CD4-positive, alpha-beta T cell (primary cell): ENCODE measurements around the gene MAGEB17. TPM values are rescaled to one million over a fixed set of nuclear protein-coding genes. Genes with fewer than 3 reads are reported as not detected.

ENCODE experiments used
- ATAC-seq: fragments of 200-7000 bp; cut with Tn5 transposase; one replicate; pipeline ENCODE4 v1.10.0; 2022; ENCODE audit warnings: mild to moderate bottlenecking; ENCODE audit not compliant: poor library complexity
- CTCF ChIA-PET: fragments of 350-600 bp; sonication (Branson Sonifier 250); formaldehyde crosslinking; loops from one replicate; lab custom pipeline; 2021; ENCODE audit warnings: antibody characterized with exemption, inconsistent platforms; lab: Charles Lee
- POLR2A ChIA-PET: fragments of 350-600 bp; sonication (Branson Sonifier 250); formaldehyde crosslinking; loops from one replicate; lab custom pipeline; 2021; ENCODE audit warnings: antibody characterized with exemption, inconsistent platforms; lab: Charles Lee
- DNase-seq, 14 experiments: peaks; one replicate each; pipeline ENCODE4 v3.0.0-alpha.2; 2013 to 2020; ENCODE audit warnings: mixed read lengths in 2 of 14
- H3K27ac ChIP-seq, 2 donors: one replicate each; pipeline versions ENCODE4 v1.5.1 to v1.7.0; 2013; ENCODE audit warnings: low read length in 2 of 2, low read depth in 1 of 2, mild to moderate bottlenecking in 1 of 2
- H3K27me3 ChIP-seq, 2 experiments: 1 replicate in 1 of 2; 2 replicates in 1 of 2; pipeline versions ENCODE4 v1.6.1 to v1.7.0; 2013; ENCODE audit warnings: low read length in 2 of 2, control low read depth in 1 of 2, mild to moderate bottlenecking in 1 of 2, moderate library complexity in 1 of 2; ENCODE audit not compliant: insufficient read depth in 2 of 2, control insufficient read depth in 1 of 2
- H3K36me3 ChIP-seq: one replicate; pipeline ENCODE4 v1.6.1; 2013; ENCODE audit warnings: low read length, control low read depth; ENCODE audit not compliant: insufficient read depth
- H3K4me1 ChIP-seq: one replicate; pipeline ENCODE4 v1.6.1; 2013; ENCODE audit warnings: low read length, control low read depth; ENCODE audit not compliant: insufficient read depth
- H3K4me3 ChIP-seq: one replicate; pipeline ENCODE4 v1.5.1; 2013; ENCODE audit warnings: mild to moderate bottlenecking, low read length, moderate library complexity
- H3K9me3 ChIP-seq, 2 experiments: 1 replicate in 1 of 2; 2 replicates in 1 of 2; pipeline versions ENCODE4 v1.6.1 to v1.7.0; 2013; ENCODE audit warnings: low read length in 2 of 2, mild to moderate bottlenecking in 2 of 2, control low read depth in 1 of 2, moderate library complexity in 1 of 2; ENCODE audit not compliant: control insufficient read depth in 1 of 2, insufficient read depth in 1 of 2
- H3K27ac Mint-ChIP-seq: one replicate; pipeline ENCODE4 v1.8.0; 2020; ENCODE audit warnings: mixed read lengths
- H3K27me3 Mint-ChIP-seq: one replicate; pipeline ENCODE4 v1.8.0; 2021; ENCODE audit warnings: mixed read lengths
- H3K36me3 Mint-ChIP-seq: one replicate; pipeline ENCODE4 v1.8.0; 2021; ENCODE audit warnings: low read depth, mixed read lengths
- H3K4me1 Mint-ChIP-seq: one replicate; pipeline ENCODE4 v1.8.0; 2021; ENCODE audit warnings: low read depth, mixed read lengths
- H3K4me3 Mint-ChIP-seq: one replicate; pipeline ENCODE4 v1.8.0; 2020; ENCODE audit warnings: mild to moderate bottlenecking, mixed read lengths
- H3K9me3 Mint-ChIP-seq: one replicate; pipeline ENCODE4 v1.8.0; 2020; ENCODE audit warnings: mixed read lengths
- CTCF ChIP-seq: fragments of 200-600 bp; IDR thresholded peaks from one replicate; pipeline ENCODE4 v1.8.0; 2022; ENCODE audit warnings: antibody characterized with exemption, mild to moderate bottlenecking
- intact Hi-C, 2 experiments: fragments of 100-400 bp; cut with DNase I in 1 of 2; cut with micrococcal nuclease in 1 of 2; formaldehyde crosslinking; loops; one replicate each; pipeline versions ENCODE4 v1.15.1 to v1.9.0; 2023 to 2025; cut with DNase I, micrococcal nuclease
- total RNA-seq, 174 experiments: library from RNA in 2 of 174; stranded (reverse) in 2 of 174; gene quantifications; one replicate each; pipeline ENCODE4 v1.2.3 and lab custom pipeline; 2021 to 2026

MAGEB17 gene
- total RNA-seq, 2 experiments from 2014 or later = not detected

GRCh38 chrX:16130707-16131106 lies 36.6 kb upstream of the MAGEB17 start:
- ATAC-seq = no peak
- intact Hi-C loops = no loop called here
- no peak for TF ChIP-seq CTCF
- Histone ChIP-seq H3K4me3 (no peak overlapping the region), H3K36me3 (no peaks in the 10 kb centered on the region), H3K4me1 (no peaks in the 10 kb centered on the region), H3K27ac (no peak overlapping the region), H3K27me3 (peaks cover 0 to 3% of the 10 kb centered on the region in 2 experiments), H3K9me3 (no peaks in the 10 kb centered on the region)
- Mint-ChIP-seq H3K4me3 (no peak overlapping the region), H3K27ac (no peak overlapping the region), H3K4me1 (no peaks in the 10 kb centered on the region), H3K36me3 (no peaks in the 10 kb centered on the region), H3K27me3 (peaks cover 26% of the 10 kb centered on the region), H3K9me3 (no peaks in the 10 kb centered on the region)
- POLR2A ChIA-PET = no interaction called here
- no peak for DNase-seq
- CTCF ChIA-PET = interaction anchor here (0.6 kb wide), 1 partner anchor 13 kb away, joined by 5 read pairs; no protein-coding TSS in a partner anchor

- intact Hi-C loops = loop anchor here in 1 of 2 experiments (5.0 kb wide), 1 partner anchor 373 kb away; no protein-coding TSS in a partner anchor
- Mint-ChIP-seq H3K27ac (no peak overlapping the region), H3K4me3 (no peak overlapping the region), H3K27me3 (peaks cover 9% of the 10 kb centered on the region), H3K4me1 (no peaks in the 10 kb centered on the region), H3K36me3 (no peaks in the 10 kb centered on the region), H3K9me3 (no peaks in the 10 kb centered on the region)
- no peak for TF ChIP-seq CTCF
- Histone ChIP-seq H3K4me1 (no peaks in the 10 kb centered on the region), H3K9me3 (no peaks in the 10 kb centered on the region), H3K27ac (no peak overlapping the region), H3K27me3 (peaks cover 0 to 3% of the 10 kb centered on the region in 2 experiments), H3K4me3 (no peak overlapping the region), H3K36me3 (no peaks in the 10 kb centered on the region)
- no peak for ATAC-seq
- CTCF ChIA-PET = no interaction called here
- no peak for DNase-seq
- POLR2A ChIA-PET = no interaction called here
Measured at GRCh38 chrX:16134936-16135335, 32.3 kb upstream of the MAGEB17 start.

GRCh38 chrX:16136080-16136479 lies 31.2 kb upstream of the MAGEB17 start:
- Mint-ChIP-seq H3K27me3 (peaks cover 8% of the 10 kb centered on the region), H3K36me3 (no peaks in the 10 kb centered on the region), H3K4me3 (no peak overlapping the region), H3K27ac (no peak overlapping the region), H3K4me1 (no peaks in the 10 kb centered on the region), H3K9me3 (no peaks in the 10 kb centered on the region)
- Histone ChIP-seq H3K9me3 (no peaks in the 10 kb centered on the region), H3K4me1 (no peaks in the 10 kb centered on the region), H3K4me3 (no peak overlapping the region), H3K36me3 (no peaks in the 10 kb centered on the region), H3K27ac (no peak overlapping the region), H3K27me3 (peaks cover 0 to 3% of the 10 kb centered on the region in 2 experiments)
- TF ChIP-seq CTCF = no peak
- ATAC-seq (no peak), DNase-seq (no peak)
- POLR2A ChIA-PET = no interaction called here
- CTCF ChIA-PET = no interaction called here
- intact Hi-C loops = loop anchor here in 1 of 2 experiments (5.0 kb wide), 1 partner anchor 374 kb away; no protein-coding TSS in a partner anchor
